ENCODE measurements around the gene TP53RK. TPM values are rescaled to one million over a fixed set of nuclear protein-coding genes. Genes with fewer than 3 reads are reported as not detected.

The TP53RK gene
- total RNA-seq, 1 experiment from 2014 or later = 12.4 TPM

DNA sequence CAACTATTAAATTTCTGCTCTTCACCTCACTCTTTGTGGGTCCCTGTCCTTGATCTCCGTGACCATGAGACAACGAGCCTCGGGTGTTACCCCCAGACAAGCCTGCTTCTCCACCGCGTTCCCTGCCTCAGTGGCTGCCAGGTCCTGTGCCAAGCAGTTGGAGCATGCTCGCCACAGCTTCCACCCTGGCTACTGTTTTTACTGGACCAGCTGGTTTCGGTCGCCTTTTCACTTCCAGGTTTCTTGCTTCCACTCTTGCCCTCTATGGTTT, 5.6 kb downstream of the TP53RK start:
- DNase-seq (ENCODE audit: low spot score) (no peak), ATAC-seq (peak; percentile 6; the same call in 1 of the 2 replicates)
- Mint-ChIP-seq H3K4me3 (peak overlapping the region; percentile 77), H3K4me1 (peaks cover 59% of the 10 kb centered on the region), H3K27ac (peak overlapping the region; percentile 95), H3K27me3 (ENCODE audit: low read depth) (no peaks in the 10 kb centered on the region), H3K9me3 (peaks cover 5% of the 10 kb centered on the region), H3K36me3 (peaks cover 31% of the 10 kb centered on the region)
- TF ChIP-seq, protein P1, sequence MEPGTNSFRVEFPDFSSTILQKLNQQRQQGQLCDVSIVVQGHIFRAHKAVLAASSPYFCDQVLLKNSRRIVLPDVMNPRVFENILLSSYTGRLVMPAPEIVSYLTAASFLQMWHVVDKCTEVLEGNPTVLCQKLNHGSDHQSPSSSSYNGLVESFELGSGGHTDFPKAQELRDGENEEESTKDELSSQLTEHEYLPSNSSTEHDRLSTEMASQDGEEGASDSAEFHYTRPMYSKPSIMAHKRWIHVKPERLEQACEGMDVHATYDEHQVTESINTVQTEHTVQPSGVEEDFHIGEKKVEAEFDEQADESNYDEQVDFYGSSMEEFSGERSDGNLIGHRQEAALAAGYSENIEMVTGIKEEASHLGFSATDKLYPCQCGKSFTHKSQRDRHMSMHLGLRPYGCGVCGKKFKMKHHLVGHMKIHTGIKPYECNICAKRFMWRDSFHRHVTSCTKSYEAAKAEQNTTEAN (CRISPR knock-in tag; IDR thresholded peaks at IDR 0.05) = 0 out of 2 replicates have a peak, but pooled peaks have one; percentile 23
- TF ChIP-seq NFATC4 (CRISPR knock-in tag; IDR thresholded peaks at IDR 0.05) = no peak
- ChIA-PET CTCF (interaction anchor here (1.3 to 4.2 kb wide), 4 partner anchors 16 to 165 kb away, joined by 3 to 22 read pairs (median 4); no protein-coding TSS in a partner anchor), POLR2A (interaction anchor here (1.1 kb wide), 1 partner anchor 132 kb away, joined by 3 read pairs; no protein-coding TSS in a partner anchor)

DNA sequence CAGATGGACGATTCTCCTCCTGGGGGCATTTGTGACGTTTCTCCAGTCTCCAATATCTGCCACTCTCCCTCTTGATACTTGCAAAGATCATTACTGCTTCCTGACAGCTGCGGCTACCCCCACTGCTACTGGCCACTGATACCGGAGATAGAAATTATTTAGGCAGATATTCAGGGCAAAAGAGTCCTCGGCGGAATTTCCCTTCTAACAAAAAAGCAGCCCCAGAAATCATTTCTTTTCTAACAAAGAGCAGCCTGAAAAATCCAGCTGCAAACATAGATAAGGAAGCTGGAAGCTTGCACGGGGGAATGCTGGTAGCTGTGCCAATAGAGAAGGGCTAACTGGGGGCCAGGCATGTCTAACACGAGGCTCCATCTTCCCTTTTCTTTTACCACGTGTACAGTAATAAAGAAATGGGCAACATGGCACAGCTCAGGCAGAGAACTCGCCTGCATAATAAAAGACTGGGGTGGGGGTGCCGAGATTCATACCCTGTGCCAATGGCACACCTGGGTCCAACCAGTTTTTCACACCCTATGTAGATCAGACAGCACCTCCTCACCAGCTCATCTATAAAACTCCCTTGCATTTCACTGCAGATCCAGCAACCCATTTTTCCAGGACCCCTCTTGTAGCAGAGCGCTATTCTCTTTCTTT, 6.1 kb downstream of the TP53RK start:
- H3K27ac Mint-ChIP-seq = peak overlapping the region; percentile 95
- DNase-seq (ENCODE audit: low spot score) = no peak
- peaks cover 5% of the 10 kb centered on the region for H3K9me3 Mint-ChIP-seq
- ChIA-PET POLR2A (interaction anchor here (1.1 kb wide), 2 partner anchors 11 to 131 kb away, joined by 3 read pairs; no protein-coding TSS in a partner anchor), CTCF (interaction anchor here (1.3 to 4.2 kb wide), 6 partner anchors 16 to 165 kb away, joined by 3 to 22 read pairs (median 3); no protein-coding TSS in a partner anchor)
- peaks cover 31% of the 10 kb centered on the region for H3K36me3 Mint-ChIP-seq
- H3K27me3 Mint-ChIP-seq (ENCODE audit: low read depth) = no peaks in the 10 kb centered on the region
- H3K4me1 Mint-ChIP-seq = peaks cover 55% of the 10 kb centered on the region
- ATAC-seq = no peak
- peak overlapping the region; percentile 77 for H3K4me3 Mint-ChIP-seq
- TF ChIP-seq GTF2I (CRISPR knock-in tag; conservative IDR thresholded peaks at IDR 0.05) (no peak), NFE2L1 (CRISPR knock-in tag; IDR thresholded peaks at IDR 0.05) (no peak), TCF7 (CRISPR knock-in tag; IDR thresholded peaks at IDR 0.05; ENCODE audit: low read depth) (no peak), ZNF423 (CRISPR knock-in tag; IDR thresholded peaks at IDR 0.05) (no peak), CREM (CRISPR knock-in tag; IDR thresholded peaks at IDR 0.05) (no peak), ZNF232 (CRISPR knock-in tag; IDR thresholded peaks at IDR 0.05) (no peak)
- TF ChIP-seq, protein P2, sequence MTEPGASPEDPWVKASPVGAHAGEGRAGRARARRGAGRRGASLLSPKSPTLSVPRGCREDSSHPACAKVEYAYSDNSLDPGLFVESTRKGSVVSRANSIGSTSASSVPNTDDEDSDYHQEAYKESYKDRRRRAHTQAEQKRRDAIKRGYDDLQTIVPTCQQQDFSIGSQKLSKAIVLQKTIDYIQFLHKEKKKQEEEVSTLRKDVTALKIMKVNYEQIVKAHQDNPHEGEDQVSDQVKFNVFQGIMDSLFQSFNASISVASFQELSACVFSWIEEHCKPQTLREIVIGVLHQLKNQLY (CRISPR knock-in tag; IDR thresholded peaks at IDR 0.05) = no peak
- TF ChIP-seq, protein P3, sequence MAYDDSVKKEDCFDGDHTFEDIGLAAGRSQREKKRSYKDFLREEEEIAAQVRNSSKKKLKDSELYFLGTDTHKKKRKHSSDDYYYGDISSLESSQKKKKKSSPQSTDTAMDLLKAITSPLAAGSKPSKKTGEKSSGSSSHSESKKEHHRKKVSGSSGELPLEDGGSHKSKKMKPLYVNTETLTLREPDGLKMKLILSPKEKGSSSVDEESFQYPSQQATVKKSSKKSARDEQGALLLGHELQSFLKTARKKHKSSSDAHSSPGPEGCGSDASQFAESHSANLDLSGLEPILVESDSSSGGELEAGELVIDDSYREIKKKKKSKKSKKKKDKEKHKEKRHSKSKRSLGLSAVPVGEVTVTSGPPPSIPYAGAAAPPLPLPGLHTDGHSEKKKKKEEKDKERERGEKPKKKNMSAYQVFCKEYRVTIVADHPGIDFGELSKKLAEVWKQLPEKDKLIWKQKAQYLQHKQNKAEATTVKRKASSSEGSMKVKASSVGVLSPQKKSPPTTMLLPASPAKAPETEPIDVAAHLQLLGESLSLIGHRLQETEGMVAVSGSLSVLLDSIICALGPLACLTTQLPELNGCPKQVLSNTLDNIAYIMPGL (CRISPR knock-in tag; IDR thresholded peaks at IDR 0.05) = no peak
- TF ChIP-seq, protein P4, sequence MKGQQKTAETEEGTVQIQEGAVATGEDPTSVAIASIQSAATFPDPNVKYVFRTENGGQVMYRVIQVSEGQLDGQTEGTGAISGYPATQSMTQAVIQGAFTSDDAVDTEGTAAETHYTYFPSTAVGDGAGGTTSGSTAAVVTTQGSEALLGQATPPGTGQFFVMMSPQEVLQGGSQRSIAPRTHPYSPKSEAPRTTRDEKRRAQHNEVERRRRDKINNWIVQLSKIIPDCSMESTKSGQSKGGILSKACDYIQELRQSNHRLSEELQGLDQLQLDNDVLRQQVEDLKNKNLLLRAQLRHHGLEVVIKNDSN (CRISPR knock-in tag; IDR thresholded peaks at IDR 0.05) = no peak
- TF ChIP-seq, protein P5, sequence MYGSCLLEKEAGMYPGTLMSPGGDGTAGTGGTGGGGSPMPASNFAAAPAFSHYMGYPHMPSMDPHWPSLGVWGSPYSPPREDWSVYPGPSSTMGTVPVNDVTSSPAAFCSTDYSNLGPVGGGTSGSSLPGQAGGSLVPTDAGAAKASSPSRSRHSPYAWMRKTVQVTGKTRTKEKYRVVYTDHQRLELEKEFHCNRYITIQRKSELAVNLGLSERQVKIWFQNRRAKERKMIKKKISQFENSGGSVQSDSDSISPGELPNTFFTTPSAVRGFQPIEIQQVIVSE (CRISPR knock-in tag; IDR thresholded peaks at IDR 0.05; ENCODE audit: borderline replicate concordance) = no peak
- TF ChIP-seq, protein P6, sequence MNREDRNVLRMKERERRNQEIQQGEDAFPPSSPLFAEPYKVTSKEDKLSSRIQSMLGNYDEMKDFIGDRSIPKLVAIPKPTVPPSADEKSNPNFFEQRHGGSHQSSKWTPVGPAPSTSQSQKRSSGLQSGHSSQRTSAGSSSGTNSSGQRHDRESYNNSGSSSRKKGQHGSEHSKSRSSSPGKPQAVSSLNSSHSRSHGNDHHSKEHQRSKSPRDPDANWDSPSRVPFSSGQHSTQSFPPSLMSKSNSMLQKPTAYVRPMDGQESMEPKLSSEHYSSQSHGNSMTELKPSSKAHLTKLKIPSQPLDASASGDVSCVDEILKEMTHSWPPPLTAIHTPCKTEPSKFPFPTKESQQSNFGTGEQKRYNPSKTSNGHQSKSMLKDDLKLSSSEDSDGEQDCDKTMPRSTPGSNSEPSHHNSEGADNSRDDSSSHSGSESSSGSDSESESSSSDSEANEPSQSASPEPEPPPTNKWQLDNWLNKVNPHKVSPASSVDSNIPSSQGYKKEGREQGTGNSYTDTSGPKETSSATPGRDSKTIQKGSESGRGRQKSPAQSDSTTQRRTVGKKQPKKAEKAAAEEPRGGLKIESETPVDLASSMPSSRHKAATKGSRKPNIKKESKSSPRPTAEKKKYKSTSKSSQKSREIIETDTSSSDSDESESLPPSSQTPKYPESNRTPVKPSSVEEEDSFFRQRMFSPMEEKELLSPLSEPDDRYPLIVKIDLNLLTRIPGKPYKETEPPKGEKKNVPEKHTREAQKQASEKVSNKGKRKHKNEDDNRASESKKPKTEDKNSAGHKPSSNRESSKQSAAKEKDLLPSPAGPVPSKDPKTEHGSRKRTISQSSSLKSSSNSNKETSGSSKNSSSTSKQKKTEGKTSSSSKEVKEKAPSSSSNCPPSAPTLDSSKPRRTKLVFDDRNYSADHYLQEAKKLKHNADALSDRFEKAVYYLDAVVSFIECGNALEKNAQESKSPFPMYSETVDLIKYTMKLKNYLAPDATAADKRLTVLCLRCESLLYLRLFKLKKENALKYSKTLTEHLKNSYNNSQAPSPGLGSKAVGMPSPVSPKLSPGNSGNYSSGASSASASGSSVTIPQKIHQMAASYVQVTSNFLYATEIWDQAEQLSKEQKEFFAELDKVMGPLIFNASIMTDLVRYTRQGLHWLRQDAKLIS (CRISPR knock-in tag; IDR thresholded peaks at IDR 0.05; ENCODE audit: borderline replicate concordance) = no peak
- TF ChIP-seq, protein P7, sequence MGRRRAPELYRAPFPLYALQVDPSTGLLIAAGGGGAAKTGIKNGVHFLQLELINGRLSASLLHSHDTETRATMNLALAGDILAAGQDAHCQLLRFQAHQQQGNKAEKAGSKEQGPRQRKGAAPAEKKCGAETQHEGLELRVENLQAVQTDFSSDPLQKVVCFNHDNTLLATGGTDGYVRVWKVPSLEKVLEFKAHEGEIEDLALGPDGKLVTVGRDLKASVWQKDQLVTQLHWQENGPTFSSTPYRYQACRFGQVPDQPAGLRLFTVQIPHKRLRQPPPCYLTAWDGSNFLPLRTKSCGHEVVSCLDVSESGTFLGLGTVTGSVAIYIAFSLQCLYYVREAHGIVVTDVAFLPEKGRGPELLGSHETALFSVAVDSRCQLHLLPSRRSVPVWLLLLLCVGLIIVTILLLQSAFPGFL (CRISPR knock-in tag; IDR thresholded peaks at IDR 0.05; ENCODE audit: borderline replicate concordance) = no peak
- TF ChIP-seq, protein P8, sequence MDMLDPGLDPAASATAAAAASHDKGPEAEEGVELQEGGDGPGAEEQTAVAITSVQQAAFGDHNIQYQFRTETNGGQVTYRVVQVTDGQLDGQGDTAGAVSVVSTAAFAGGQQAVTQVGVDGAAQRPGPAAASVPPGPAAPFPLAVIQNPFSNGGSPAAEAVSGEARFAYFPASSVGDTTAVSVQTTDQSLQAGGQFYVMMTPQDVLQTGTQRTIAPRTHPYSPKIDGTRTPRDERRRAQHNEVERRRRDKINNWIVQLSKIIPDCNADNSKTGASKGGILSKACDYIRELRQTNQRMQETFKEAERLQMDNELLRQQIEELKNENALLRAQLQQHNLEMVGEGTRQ (CRISPR knock-in tag; IDR thresholded peaks at IDR 0.05) = no peak
- TF ChIP-seq, protein P9, sequence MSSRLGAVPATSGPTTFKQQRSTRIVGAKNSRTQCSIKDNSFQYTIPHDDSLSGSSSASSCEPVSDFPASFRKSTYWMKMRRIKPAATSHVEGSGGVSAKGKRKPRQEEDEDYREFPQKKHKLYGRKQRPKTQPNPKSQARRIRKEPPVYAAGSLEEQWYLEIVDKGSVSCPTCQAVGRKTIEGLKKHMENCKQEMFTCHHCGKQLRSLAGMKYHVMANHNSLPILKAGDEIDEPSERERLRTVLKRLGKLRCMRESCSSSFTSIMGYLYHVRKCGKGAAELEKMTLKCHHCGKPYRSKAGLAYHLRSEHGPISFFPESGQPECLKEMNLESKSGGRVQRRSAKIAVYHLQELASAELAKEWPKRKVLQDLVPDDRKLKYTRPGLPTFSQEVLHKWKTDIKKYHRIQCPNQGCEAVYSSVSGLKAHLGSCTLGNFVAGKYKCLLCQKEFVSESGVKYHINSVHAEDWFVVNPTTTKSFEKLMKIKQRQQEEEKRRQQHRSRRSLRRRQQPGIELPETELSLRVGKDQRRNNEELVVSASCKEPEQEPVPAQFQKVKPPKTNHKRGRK (CRISPR knock-in tag; IDR thresholded peaks at IDR 0.05; ENCODE audit: borderline replicate concordance) = no peak
- TF ChIP-seq, protein P10, sequence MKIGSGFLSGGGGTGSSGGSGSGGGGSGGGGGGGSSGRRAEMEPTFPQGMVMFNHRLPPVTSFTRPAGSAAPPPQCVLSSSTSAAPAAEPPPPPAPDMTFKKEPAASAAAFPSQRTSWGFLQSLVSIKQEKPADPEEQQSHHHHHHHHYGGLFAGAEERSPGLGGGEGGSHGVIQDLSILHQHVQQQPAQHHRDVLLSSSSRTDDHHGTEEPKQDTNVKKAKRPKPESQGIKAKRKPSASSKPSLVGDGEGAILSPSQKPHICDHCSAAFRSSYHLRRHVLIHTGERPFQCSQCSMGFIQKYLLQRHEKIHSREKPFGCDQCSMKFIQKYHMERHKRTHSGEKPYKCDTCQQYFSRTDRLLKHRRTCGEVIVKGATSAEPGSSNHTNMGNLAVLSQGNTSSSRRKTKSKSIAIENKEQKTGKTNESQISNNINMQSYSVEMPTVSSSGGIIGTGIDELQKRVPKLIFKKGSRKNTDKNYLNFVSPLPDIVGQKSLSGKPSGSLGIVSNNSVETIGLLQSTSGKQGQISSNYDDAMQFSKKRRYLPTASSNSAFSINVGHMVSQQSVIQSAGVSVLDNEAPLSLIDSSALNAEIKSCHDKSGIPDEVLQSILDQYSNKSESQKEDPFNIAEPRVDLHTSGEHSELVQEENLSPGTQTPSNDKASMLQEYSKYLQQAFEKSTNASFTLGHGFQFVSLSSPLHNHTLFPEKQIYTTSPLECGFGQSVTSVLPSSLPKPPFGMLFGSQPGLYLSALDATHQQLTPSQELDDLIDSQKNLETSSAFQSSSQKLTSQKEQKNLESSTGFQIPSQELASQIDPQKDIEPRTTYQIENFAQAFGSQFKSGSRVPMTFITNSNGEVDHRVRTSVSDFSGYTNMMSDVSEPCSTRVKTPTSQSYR (CRISPR knock-in tag; IDR thresholded peaks at IDR 0.05) = no peak
